CD4-positive, alpha-beta T cell (primary cell): ENCODE data around the gene CDC42BPG. TPM values are rescaled to one million over a fixed set of nuclear protein-coding genes. Genes with fewer than 3 reads are reported as not detected.

Experiments used
- ATAC-seq: fragments of 200-7000 bp; cut with Tn5 transposase; one replicate; pipeline ENCODE4 v1.10.0; 2022; ENCODE audit warnings: mild to moderate bottlenecking; ENCODE audit not compliant: poor library complexity
- CTCF ChIA-PET: fragments of 350-600 bp; sonication (Branson Sonifier 250); formaldehyde crosslinking; loops from one replicate; lab custom pipeline; 2021; ENCODE audit warnings: antibody characterized with exemption, inconsistent platforms; lab: Charles Lee
- POLR2A ChIA-PET: fragments of 350-600 bp; sonication (Branson Sonifier 250); formaldehyde crosslinking; loops from one replicate; lab custom pipeline; 2021; ENCODE audit warnings: antibody characterized with exemption, inconsistent platforms; lab: Charles Lee
- DNase-seq, 14 experiments: peaks; one replicate each; pipeline ENCODE4 v3.0.0-alpha.2; 2013 to 2020; ENCODE audit warnings: mixed read lengths in 2 of 14
- H3K27ac ChIP-seq, 2 donors: one replicate each; pipeline versions ENCODE4 v1.5.1 to v1.7.0; 2013; ENCODE audit warnings: low read length in 2 of 2, low read depth in 1 of 2, mild to moderate bottlenecking in 1 of 2
- H3K27me3 ChIP-seq, 2 experiments: 1 replicate in 1 of 2; 2 replicates in 1 of 2; pipeline versions ENCODE4 v1.6.1 to v1.7.0; 2013; ENCODE audit warnings: low read length in 2 of 2, control low read depth in 1 of 2, mild to moderate bottlenecking in 1 of 2, moderate library complexity in 1 of 2; ENCODE audit not compliant: insufficient read depth in 2 of 2, control insufficient read depth in 1 of 2
- H3K36me3 ChIP-seq: one replicate; pipeline ENCODE4 v1.6.1; 2013; ENCODE audit warnings: low read length, control low read depth; ENCODE audit not compliant: insufficient read depth
- H3K4me1 ChIP-seq: one replicate; pipeline ENCODE4 v1.6.1; 2013; ENCODE audit warnings: low read length, control low read depth; ENCODE audit not compliant: insufficient read depth
- H3K4me3 ChIP-seq: one replicate; pipeline ENCODE4 v1.5.1; 2013; ENCODE audit warnings: mild to moderate bottlenecking, low read length, moderate library complexity
- H3K9me3 ChIP-seq, 2 experiments: 1 replicate in 1 of 2; 2 replicates in 1 of 2; pipeline versions ENCODE4 v1.6.1 to v1.7.0; 2013; ENCODE audit warnings: low read length in 2 of 2, mild to moderate bottlenecking in 2 of 2, control low read depth in 1 of 2, moderate library complexity in 1 of 2; ENCODE audit not compliant: control insufficient read depth in 1 of 2, insufficient read depth in 1 of 2
- H3K27ac Mint-ChIP-seq: one replicate; pipeline ENCODE4 v1.8.0; 2020; ENCODE audit warnings: mixed read lengths
- H3K27me3 Mint-ChIP-seq: one replicate; pipeline ENCODE4 v1.8.0; 2021; ENCODE audit warnings: mixed read lengths
- H3K36me3 Mint-ChIP-seq: one replicate; pipeline ENCODE4 v1.8.0; 2021; ENCODE audit warnings: low read depth, mixed read lengths
- H3K4me1 Mint-ChIP-seq: one replicate; pipeline ENCODE4 v1.8.0; 2021; ENCODE audit warnings: low read depth, mixed read lengths
- H3K4me3 Mint-ChIP-seq: one replicate; pipeline ENCODE4 v1.8.0; 2020; ENCODE audit warnings: mild to moderate bottlenecking, mixed read lengths
- H3K9me3 Mint-ChIP-seq: one replicate; pipeline ENCODE4 v1.8.0; 2020; ENCODE audit warnings: mixed read lengths
- intact Hi-C, 2 experiments: fragments of 100-400 bp; cut with DNase I in 1 of 2; cut with micrococcal nuclease in 1 of 2; formaldehyde crosslinking; loops; one replicate each; pipeline versions ENCODE4 v1.15.1 to v1.9.0; 2023 to 2025; cut with DNase I, micrococcal nuclease
- total RNA-seq, 174 experiments: library from RNA in 2 of 174; stranded (reverse) in 2 of 174; gene quantifications; one replicate each; pipeline ENCODE4 v1.2.3 and lab custom pipeline; 2021 to 2026
- TF ChIP-seq, protein P1 (sequence below): fragments of 200-600 bp; IDR thresholded peaks from one replicate; pipeline ENCODE4 v1.8.0; 2022; ENCODE audit warnings: antibody characterized with exemption, mild to moderate bottlenecking

Gene CDC42BPG
- total RNA-seq, 2 experiments from 2014 or later, result 6.9 to 9.7 TPM

DNA sequence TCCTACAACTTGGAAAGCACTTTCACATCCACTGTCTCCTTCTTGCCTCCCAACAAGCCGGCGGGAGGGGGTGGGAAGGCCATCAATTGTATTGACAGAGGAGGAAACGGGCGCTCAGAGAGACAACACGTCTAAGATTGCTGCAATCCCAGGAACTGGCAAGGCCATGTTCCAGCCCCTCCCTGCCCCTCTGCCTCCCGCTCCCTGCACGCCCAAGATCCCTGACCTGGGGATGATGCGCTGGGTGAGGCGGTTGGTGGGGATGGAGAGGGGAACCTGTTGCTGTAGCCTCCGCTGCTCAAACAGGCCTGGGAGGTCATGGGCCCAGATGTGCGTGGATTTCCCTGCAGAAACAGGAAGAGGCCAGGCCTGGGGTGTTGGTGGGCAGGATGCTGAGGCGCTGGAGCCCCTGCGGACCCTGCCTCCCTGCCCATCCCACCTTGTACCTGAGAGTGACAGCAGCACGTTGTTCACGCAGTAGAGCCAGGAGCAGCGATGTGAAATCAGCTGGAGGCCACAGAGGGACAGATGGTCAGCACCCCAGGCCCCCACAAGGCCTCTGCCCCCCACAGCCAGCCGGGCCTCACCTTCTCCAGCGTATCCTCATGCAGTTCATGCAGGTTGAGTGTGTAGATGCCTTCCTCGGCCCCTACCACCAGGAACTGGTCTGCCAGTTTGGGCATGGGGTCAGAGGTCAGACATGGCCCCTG, 48.3 kb downstream of the CDC42BPG start:
- CTCF ChIA-PET, result no interaction called here
- peaks cover 68% of the 10 kb centered on the region for H3K36me3 ChIP-seq
- intact Hi-C loops, result no loop called here

DNA sequence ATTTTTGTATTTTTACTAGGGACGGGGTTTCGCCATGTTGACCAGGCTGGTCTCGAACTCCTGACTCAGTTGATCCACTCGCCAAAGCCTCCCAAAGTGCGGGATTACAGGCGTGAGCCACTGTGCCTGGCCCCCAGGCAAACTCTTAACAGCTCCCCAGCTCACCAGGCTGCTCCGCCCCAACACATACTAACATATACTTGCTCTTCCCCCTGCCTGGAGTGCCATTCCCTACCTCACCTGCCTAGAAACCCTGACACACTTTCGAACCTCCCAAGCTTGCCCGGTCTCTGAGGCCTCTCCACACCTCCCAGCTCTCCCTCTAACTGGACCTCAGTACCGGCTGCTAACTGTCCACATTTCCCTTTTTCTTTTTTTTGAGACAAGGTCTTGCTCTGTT, 49.9 kb downstream of the CDC42BPG start:
- ChIA-PET POLR2A (interaction anchor here (0.6 to 5.7 kb wide), 9 partner anchors 9 to 564 kb away, joined by 3 to 28 read pairs (median 4); partner anchors contain the start of genes MAP4K2 and SF1), CTCF (no interaction called here)
- no peak for ATAC-seq
- H3K36me3 ChIP-seq, result peaks cover 63% of the 10 kb centered on the region
- peaks cover 19% of the 10 kb centered on the region for H3K4me1 ChIP-seq
- H3K27me3 ChIP-seq, result no peaks in the 10 kb centered on the region
- Mint-ChIP-seq H3K27me3 (no peaks in the 10 kb centered on the region), H3K4me3 (no peak overlapping the region), H3K4me1 (peaks cover 29% of the 10 kb centered on the region), H3K27ac (peak overlapping the region; percentile 65), H3K9me3 (no peaks in the 10 kb centered on the region), H3K36me3 (peaks cover 64% of the 10 kb centered on the region)
- no peak overlapping the region for H3K4me3 ChIP-seq
- no peak for DNase-seq
- H3K27ac ChIP-seq, result no peak overlapping the region
- H3K9me3 ChIP-seq, result no peaks in the 10 kb centered on the region
- intact Hi-C loops, result no loop called here
- TF ChIP-seq, protein P1, sequence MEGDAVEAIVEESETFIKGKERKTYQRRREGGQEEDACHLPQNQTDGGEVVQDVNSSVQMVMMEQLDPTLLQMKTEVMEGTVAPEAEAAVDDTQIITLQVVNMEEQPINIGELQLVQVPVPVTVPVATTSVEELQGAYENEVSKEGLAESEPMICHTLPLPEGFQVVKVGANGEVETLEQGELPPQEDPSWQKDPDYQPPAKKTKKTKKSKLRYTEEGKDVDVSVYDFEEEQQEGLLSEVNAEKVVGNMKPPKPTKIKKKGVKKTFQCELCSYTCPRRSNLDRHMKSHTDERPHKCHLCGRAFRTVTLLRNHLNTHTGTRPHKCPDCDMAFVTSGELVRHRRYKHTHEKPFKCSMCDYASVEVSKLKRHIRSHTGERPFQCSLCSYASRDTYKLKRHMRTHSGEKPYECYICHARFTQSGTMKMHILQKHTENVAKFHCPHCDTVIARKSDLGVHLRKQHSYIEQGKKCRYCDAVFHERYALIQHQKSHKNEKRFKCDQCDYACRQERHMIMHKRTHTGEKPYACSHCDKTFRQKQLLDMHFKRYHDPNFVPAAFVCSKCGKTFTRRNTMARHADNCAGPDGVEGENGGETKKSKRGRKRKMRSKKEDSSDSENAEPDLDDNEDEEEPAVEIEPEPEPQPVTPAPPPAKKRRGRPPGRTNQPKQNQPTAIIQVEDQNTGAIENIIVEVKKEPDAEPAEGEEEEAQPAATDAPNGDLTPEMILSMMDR, result no peak

More for the DNA sequence above, 48.3 kb downstream of the CDC42BPG start:
- Mint-ChIP-seq H3K9me3 (no peaks in the 10 kb centered on the region), H3K4me1 (peaks cover 33% of the 10 kb centered on the region), H3K36me3 (peaks cover 63% of the 10 kb centered on the region), H3K27me3 (no peaks in the 10 kb centered on the region), H3K4me3 (peak overlapping the region; percentile 25), H3K27ac (no peak overlapping the region)
- Histone ChIP-seq H3K27ac (no peak overlapping the region), H3K9me3 (no peaks in the 10 kb centered on the region), H3K27me3 (no peaks in the 10 kb centered on the region), H3K4me3 (no peak overlapping the region), H3K4me1 (peaks cover 32% of the 10 kb centered on the region)
- TF ChIP-seq, protein P1, result no peak
- POLR2A ChIA-PET, result interaction anchor here (2.6 to 5.7 kb wide), 2 partner anchors 17 kb away, joined by 18 to 28 read pairs; partner anchors contain the start of gene SF1
- peak in 1 of 14 experiments; percentile 14 for DNase-seq
- ATAC-seq, result no peak

DNA sequence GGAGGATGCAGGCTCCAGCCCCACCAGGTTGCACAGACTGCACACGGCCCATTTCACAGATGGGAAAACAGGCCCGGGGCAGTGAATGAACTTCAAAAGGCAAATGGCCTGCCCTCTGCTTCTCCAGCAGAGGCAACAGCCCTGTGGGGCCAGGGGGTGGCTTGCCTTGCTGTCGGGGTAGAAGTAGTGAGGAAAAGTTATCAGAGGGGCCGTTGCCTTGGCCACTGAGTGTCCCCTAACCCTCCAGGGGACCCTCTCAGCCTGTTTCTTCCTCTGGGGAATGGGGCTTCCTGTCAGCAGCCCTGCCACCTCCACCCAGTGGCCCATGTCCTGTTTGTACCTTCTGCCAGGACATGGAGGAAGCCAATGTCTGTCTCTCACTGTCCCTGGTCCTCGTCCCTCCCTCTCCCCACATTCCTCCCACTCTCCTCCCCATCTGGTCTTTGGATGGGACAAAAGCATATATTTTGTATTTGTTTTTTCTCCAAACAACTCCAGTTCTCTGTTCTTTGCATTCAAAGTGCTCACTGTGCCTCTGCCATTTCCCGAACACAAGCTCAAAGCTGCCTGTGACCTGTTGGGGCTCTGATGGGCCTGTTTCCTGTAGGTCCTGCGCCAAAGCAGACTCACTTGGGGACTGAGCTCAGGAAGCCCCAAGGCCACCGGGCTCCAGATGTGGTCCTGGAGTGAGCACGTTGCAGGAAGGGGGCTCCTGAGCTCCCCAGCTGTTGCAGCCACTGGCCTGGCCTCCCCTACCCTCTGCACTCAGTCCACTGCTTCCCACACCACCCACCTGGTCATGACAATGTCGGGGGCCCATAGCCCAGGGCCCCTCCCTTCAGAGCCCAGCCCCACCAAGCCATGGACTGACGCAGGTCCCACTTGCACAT, 50.9 kb downstream of the CDC42BPG start:
- CTCF ChIA-PET, result no interaction called here
- Histone ChIP-seq H3K4me1 (peaks cover 22% of the 10 kb centered on the region), H3K27ac (peak overlapping the region in 1 of 2 donors; percentile 40), H3K4me3 (no peak overlapping the region), H3K27me3 (no peaks in the 10 kb centered on the region), H3K36me3 (peaks cover 64% of the 10 kb centered on the region), H3K9me3 (no peaks in the 10 kb centered on the region)
- POLR2A ChIA-PET, result interaction anchor here (0.8 to 5.7 kb wide), 8 partner anchors 10 to 49 kb away, joined by 3 to 28 read pairs (median 6); partner anchors contain the start of genes MAP4K2, RASGRP2 and SF1
- intact Hi-C loops, result no loop called here
- Mint-ChIP-seq H3K36me3 (peaks cover 65% of the 10 kb centered on the region), H3K27me3 (no peaks in the 10 kb centered on the region), H3K4me1 (peaks cover 24% of the 10 kb centered on the region), H3K9me3 (no peaks in the 10 kb centered on the region), H3K27ac (peak overlapping the region; percentile 65), H3K4me3 (no peak overlapping the region)
- no peak for DNase-seq
- ATAC-seq, result no peak
- TF ChIP-seq, protein P1, result no peak
